SK-N-SH (cell line): Measurements from ENCODE around the gene TSHZ2.

Experiments used
- CTCF ChIP-seq: fragments of 200-600 bp; sonication (generic); IDR thresholded peaks from 2 replicates; pipeline ENCODE4 v1.6.1; 2017; ENCODE audit warnings: antibody characterized with exemption, mild to moderate bottlenecking, moderate library complexity
- EP300 ChIP-seq, 2 experiments: IDR thresholded peaks; 2 replicates each; pipeline versions ENCODE4 v1.4.0 to v1.6.1; 2012; ENCODE audit warnings: borderline replicate concordance in 1 of 2, low read depth in 1 of 2, low read length in 1 of 2
- FOSL2 ChIP-seq: IDR thresholded peaks from 2 replicates; pipeline ENCODE4 v1.4.0; 2012; ENCODE audit warnings: low read depth, mild to moderate bottlenecking, moderate library complexity, borderline replicate concordance
- MEF2A ChIP-seq: IDR thresholded peaks from 2 replicates; pipeline ENCODE4 v1.4.0; 2012; ENCODE audit warnings: low read depth, borderline replicate concordance
- POLR2AphosphoS5 ChIP-seq: IDR thresholded peaks from 2 replicates; pipeline ENCODE4 v1.6.1; 2012; ENCODE audit warnings: low read depth, low read length
- RAD21 ChIP-seq: IDR thresholded peaks from 2 replicates; pipeline ENCODE4 v1.6.1; 2012; ENCODE audit warnings: mild to moderate bottlenecking, low read length
- REST ChIP-seq: IDR thresholded peaks from 2 replicates; pipeline ENCODE4 v1.6.1; 2012; ENCODE audit warnings: mild to moderate bottlenecking, low read depth, low read length, moderate library complexity
- RXRA ChIP-seq: IDR thresholded peaks from 2 replicates; pipeline ENCODE4 v1.4.0; 2012; ENCODE audit warnings: low read depth, mild to moderate bottlenecking, borderline replicate concordance
- SMC3 ChIP-seq: IDR thresholded peaks from 2 replicates; pipeline ENCODE4 v1.6.1; 2012; ENCODE audit warnings: low read depth, low read length, improper control_type of control experiment
- TAF1 ChIP-seq: IDR thresholded peaks from 2 replicates; pipeline ENCODE4 v1.6.1; 2012; ENCODE audit warnings: low read depth, mild to moderate bottlenecking, low read length, moderate library complexity, borderline replicate concordance
- TCF12 ChIP-seq: IDR thresholded peaks from 2 replicates; pipeline ENCODE4 v1.4.0; 2012
- USF2 ChIP-seq: fragments of 150-350 bp; IDR thresholded peaks from 2 replicates; pipeline ENCODE4 v1.6.1; 2017; ENCODE audit warnings: antibody characterized with exemption, low read length, low read depth, borderline replicate concordance
- ZBTB33 ChIP-seq: IDR thresholded peaks from 2 replicates; pipeline ENCODE4 v1.4.0; 2012; ENCODE audit warnings: low read depth, borderline replicate concordance

GRCh38 chr20:53047203-53047602 is 75.0 kb downstream of the TSHZ2 start:
- TF ChIP-seq ZBTB33 (no peak), EP300 (IDR thresholded peaks at IDR 0.05; ENCODE audit: borderline replicate concordance in 1 of 2, low read depth in 1 of 2, low read length in 1 of 2) (no peak), CTCF (no peak), RAD21 (no peak), TAF1 (no peak), MEF2A (no peak), USF2 (no peak), TCF12 (no peak), SMC3 (no peak), POLR2AphosphoS5 (no peak), RXRA (no peak), REST (no peak), FOSL2 (no peak)
